Fibroblast of lung (primary cell): Measurements from ENCODE around the gene TMEM255B. TPM values are rescaled to one million over a fixed set of nuclear protein-coding genes. Genes with fewer than 3 reads are reported as not detected.

Source experiments
- DNase-seq, 2 donors: peaks; one replicate each; pipeline versions ENCODE4 v3.0.0 to v3.0.0-alpha.2; 2010; ENCODE audit warnings: low read depth in 2 of 2
- H2AFZ ChIP-seq: 2 replicates; pipeline ENCODE4 v1.5.1; 2012; ENCODE audit warnings: low read length, control low read depth, inconsistent platforms
- H3K27ac ChIP-seq: 2 replicates; pipeline ENCODE4 v1.5.1; 2011; ENCODE audit warnings: low read length, control low read depth; ENCODE audit not compliant: insufficient read depth
- H3K27me3 ChIP-seq: 2 replicates; pipeline ENCODE4 v1.5.1; 2011; ENCODE audit warnings: mild to moderate bottlenecking, low read length; ENCODE audit not compliant: control insufficient read depth, insufficient read depth
- H3K36me3 ChIP-seq: 2 replicates; pipeline ENCODE4 v1.5.1; 2011; ENCODE audit warnings: low read length; ENCODE audit not compliant: control insufficient read depth, insufficient read depth
- H3K4me1 ChIP-seq: 2 replicates; pipeline ENCODE4 v1.5.1; 2011; ENCODE audit warnings: low read length; ENCODE audit not compliant: control insufficient read depth, insufficient read depth; ENCODE audit errors: extremely low read depth
- H3K4me2 ChIP-seq: 2 replicates; pipeline ENCODE4 v1.5.1; 2011; ENCODE audit warnings: low read length, control low read depth; ENCODE audit not compliant: insufficient read depth; ENCODE audit errors: extremely low read depth
- H3K4me3 ChIP-seq, 4 experiments: fragments of 200-600 bp in 1 of 4; sonication (generic) in 1 of 4; replicated peaks in 1 of 4; 2 replicates each; pipeline ENCODE4 v1.5.1; 2011 to 2016; ENCODE audit warnings: low read length in 4 of 4, low read depth in 3 of 4, mild to moderate bottlenecking in 3 of 4, control low read depth in 2 of 4, inconsistent platforms in 1 of 4, mixed read lengths in 1 of 4; ENCODE audit not compliant: insufficient read depth in 1 of 4; ENCODE audit errors: control extremely low read depth in 1 of 4
- H3K79me2 ChIP-seq: 2 replicates; pipeline ENCODE4 v1.5.1; 2012; ENCODE audit warnings: mild to moderate bottlenecking, low read length, inconsistent platforms; ENCODE audit not compliant: control insufficient read depth, insufficient read depth
- H3K9ac ChIP-seq: 2 replicates; pipeline ENCODE4 v1.5.1; 2011; ENCODE audit warnings: mild to moderate bottlenecking, low read length, control low read depth; ENCODE audit not compliant: insufficient read depth
- H3K9me3 ChIP-seq: 2 replicates; pipeline ENCODE4 v1.5.1; 2012; ENCODE audit warnings: low read depth, low read length; ENCODE audit not compliant: control insufficient read depth, insufficient read depth
- H4K20me1 ChIP-seq: 2 replicates; pipeline ENCODE4 v1.5.1; 2011; ENCODE audit warnings: low read length; ENCODE audit not compliant: control insufficient read depth, insufficient read depth; ENCODE audit errors: extremely low read depth
- CTCF ChIP-seq, 2 donors: IDR thresholded peaks in 1 of 2; conservative IDR thresholded peaks in 1 of 2; 1 replicate in 1 of 2; 2 replicates in 1 of 2; pipeline ENCODE4 v1.5.1; 2011 to 2012; ENCODE audit warnings: low read length in 2 of 2, control low read depth in 1 of 2, inconsistent platforms in 1 of 2, low read depth in 1 of 2, mild to moderate bottlenecking in 1 of 2
- EZH2 ChIP-seq: IDR thresholded peaks from 2 replicates; pipeline ENCODE4 v1.5.1; 2012; ENCODE audit warnings: low read length, control low read depth, mild to moderate bottlenecking; ENCODE audit errors: missing control alignments
- polyA plus RNA-seq, 2 donors: library from polyadenylated mRNA; depleted of rRNA in 1 of 2; stranded (reverse) in 1 of 2; unstranded in 1 of 2; fragments of >200 nt; gene quantifications; 2 replicates each; pipeline ENCODE4 v1.2.1, GENCODE V29; 2011 to 2012; ENCODE audit warnings: missing spikeins in 1 of 2
- total RNA-seq: library from RNA; depleted of rRNA; stranded (reverse); fragments of >200 nt; gene quantifications from 2 replicates; pipeline ENCODE4 v1.2.1, GENCODE V29; 2014

Gene TMEM255B
- total and polyA plus RNA-seq, 2 donors (not counting 1 experiment from before 2014, with no cell fraction given), result 2.4 to 10.4 TPM

- H3K9me3 ChIP-seq, result no peaks in the 10 kb centered on the region
- H2AFZ ChIP-seq, result no peak overlapping the region
- H3K79me2 ChIP-seq, result no peaks in the 10 kb centered on the region
- no peak for DNase-seq
- no peak overlapping the region for H3K27ac ChIP-seq
- H3K4me1 ChIP-seq, result peaks cover 48% of the 10 kb centered on the region
- H3K27me3 ChIP-seq, result no peaks in the 10 kb centered on the region
- TF ChIP-seq EZH2 (no peak), CTCF (conservative IDR thresholded peaks at IDR 0.05 in 1 of 2, IDR thresholded peaks at IDR 0.05 in 1 of 2; ENCODE audit: low read depth in 1 of 2, low read length in 2 of 2) (no peak)
- H3K9ac ChIP-seq, result no peak overlapping the region
- no peak overlapping the region for H3K4me3 ChIP-seq
- H3K4me2 ChIP-seq, result no peak overlapping the region
- H3K36me3 ChIP-seq, result peaks cover 32% of the 10 kb centered on the region
- no peaks in the 10 kb centered on the region for H4K20me1 ChIP-seq
Measured at GRCh38 chr13:113818700-113819295, 59.8 kb downstream of the TMEM255B start.

- DNase-seq, result no peak
- H3K27ac ChIP-seq, result peak overlapping the region; percentile 79
- H3K4me3 ChIP-seq, result no peak overlapping the region
- no peaks in the 10 kb centered on the region for H3K79me2 ChIP-seq
- no peak overlapping the region for H3K9ac ChIP-seq
- TF ChIP-seq CTCF (conservative IDR thresholded peaks at IDR 0.05 in 1 of 2, IDR thresholded peaks at IDR 0.05 in 1 of 2; ENCODE audit: low read depth in 1 of 2, low read length in 2 of 2), result no peak
- no peak for TF ChIP-seq EZH2
- H3K36me3 ChIP-seq, result peaks cover 35% of the 10 kb centered on the region
- H2AFZ ChIP-seq, result no peak overlapping the region
- no peaks in the 10 kb centered on the region for H3K9me3 ChIP-seq
- no peaks in the 10 kb centered on the region for H3K27me3 ChIP-seq
- H3K4me1 ChIP-seq, result peaks cover 47% of the 10 kb centered on the region
- no peaks in the 10 kb centered on the region for H4K20me1 ChIP-seq
- H3K4me2 ChIP-seq, result no peak overlapping the region
Measured at GRCh38 chr13:113819341-113819730, 60.3 kb downstream of the TMEM255B start.

GRCh38 chr13:113819731-113820715 lies 61.0 kb downstream of the TMEM255B start:
- Histone ChIP-seq H3K9ac (peak overlapping the region; percentile 30), H3K4me3 (no peak overlapping the region), H2AFZ (no peak overlapping the region), H3K36me3 (peaks cover 38% of the 10 kb centered on the region), H4K20me1 (no peaks in the 10 kb centered on the region), H3K4me1 (peaks cover 45% of the 10 kb centered on the region), H3K4me2 (peak overlapping the region; percentile 52), H3K9me3 (no peaks in the 10 kb centered on the region), H3K27me3 (no peaks in the 10 kb centered on the region), H3K27ac (peak overlapping the region; percentile 79), H3K79me2 (no peaks in the 10 kb centered on the region)
- DNase-seq, result peak in 1 of 2 donors; percentile 25
- TF ChIP-seq CTCF (conservative IDR thresholded peaks at IDR 0.05 in 1 of 2, IDR thresholded peaks at IDR 0.05 in 1 of 2; ENCODE audit: low read depth in 1 of 2, low read length in 2 of 2) (no peak), EZH2 (no peak)
